CD4-positive, alpha-beta T cell treated with Interleukin-17A for 1 hour (primary cell): ENCODE results near the gene ALAS2.
"Not testable (repeated sequence)": the region's sequence is repeated elsewhere in the genome, so short reads cannot be mapped to it uniquely, and the experiment has no call there.

Source experiments
- DNase-seq: peaks from one replicate; pipeline ENCODE4 v3.0.0-alpha.2; 2020

The ALAS2 gene

GRCh38 chrX:55004231-55004630 is 26.5 kb downstream of the ALAS2 start:
- DNase-seq, result no peak

- peak; percentile 88 for DNase-seq
Observed at GRCh38 chrX:54999717-55000598, 30.8 kb downstream of the ALAS2 start, which contains the start of gene APEX2. TSS of gene APEX2 (plus strand) at chrX:55000363. CDS start at chrX:55000423, 60 bp downstream.

DNA sequence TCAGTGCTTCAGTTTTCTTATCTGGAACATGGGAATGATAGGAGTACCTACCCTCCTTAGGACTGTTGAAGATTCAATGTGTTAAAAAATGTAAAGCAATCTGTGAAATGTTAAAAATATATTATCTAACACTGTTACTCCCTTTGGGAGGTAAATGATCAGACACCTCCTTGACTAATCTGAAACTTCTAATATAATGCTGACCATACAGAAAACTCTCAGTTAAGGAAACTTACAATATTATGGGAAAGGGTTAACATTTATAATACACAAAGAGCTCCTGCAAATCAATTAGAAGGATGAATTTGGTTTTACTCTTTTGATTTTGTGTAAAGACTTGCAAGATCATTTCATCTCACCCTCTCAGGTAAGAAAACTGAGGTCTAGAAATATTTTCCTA is 35.2 kb downstream of the ALAS2 start:
- DNase-seq, result no peak

DNA sequence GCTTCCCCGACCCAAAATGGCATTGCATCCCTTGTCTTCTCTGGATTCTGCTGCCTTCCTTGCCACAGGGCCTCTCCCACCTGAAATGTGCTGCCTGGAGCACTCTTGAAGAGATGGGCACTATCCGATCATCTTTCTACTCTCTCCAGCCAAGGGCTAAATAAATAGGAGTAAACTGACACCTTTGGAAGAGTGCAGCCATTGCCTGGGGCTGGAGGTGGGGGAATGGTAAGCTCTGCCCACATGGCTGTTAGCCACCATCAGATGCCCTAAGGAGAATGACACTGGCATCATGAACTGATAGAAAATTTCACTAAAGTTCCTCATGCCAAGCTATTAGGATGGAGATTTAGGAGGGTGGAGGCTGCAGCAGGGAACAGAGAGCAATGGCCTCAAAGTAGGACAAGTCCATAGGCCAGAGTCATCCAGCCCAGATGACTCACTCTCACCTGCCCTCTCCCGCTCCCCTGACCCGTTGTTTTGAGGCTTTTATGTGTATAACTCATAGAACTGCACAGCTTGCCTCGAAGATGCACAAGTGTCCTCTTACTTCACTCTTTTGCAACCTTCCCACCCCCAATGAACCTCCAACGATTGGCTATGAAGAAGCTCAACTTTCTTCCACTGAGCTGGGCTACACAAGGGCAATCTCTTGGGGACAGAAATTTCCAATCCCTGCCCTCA is 36.0 kb downstream of the ALAS2 start:
- DNase-seq, result peak; percentile 4

GRCh38 chrX:54994099-54994498 is 36.7 kb downstream of the ALAS2 start, which contains the start of gene PFKFB1:
TSS of gene PFKFB1 (minus strand) at chrX:54994188. CDS start at chrX:54994007, 181 bp downstream.
- DNase-seq, result no peak

GRCh38 chrX:54992911-54993622 is 37.7 kb downstream of the ALAS2 start:
- no peak for DNase-seq

GRCh38 chrX:54991706-54992105 is 39.1 kb downstream of the ALAS2 start:
- DNase-seq, result no peak

DNA sequence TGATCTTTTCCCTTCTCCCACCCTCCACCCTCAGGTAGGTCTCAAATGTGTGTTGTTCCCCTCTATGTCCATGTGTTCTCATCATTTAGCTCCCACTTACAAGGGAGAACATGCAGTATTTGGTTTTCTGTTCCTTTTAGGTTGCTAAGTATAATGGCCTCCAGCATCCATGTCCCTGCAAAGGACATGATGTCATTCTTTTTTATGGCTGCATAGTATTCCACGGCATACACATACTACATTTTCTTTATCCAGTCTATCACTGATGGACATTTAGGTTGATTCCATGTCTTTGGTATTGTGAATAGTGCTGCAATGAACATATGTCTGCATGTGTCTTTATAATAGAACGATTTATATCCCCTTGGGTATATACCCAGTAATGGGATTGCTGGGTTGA is 47.5 kb downstream of the ALAS2 start:
- not testable (repeated sequence) for DNase-seq

- no peak for DNase-seq
Observed at GRCh38 chrX:54980334-54980733, 50.4 kb downstream of the ALAS2 start.

- DNase-seq, result no peak
Observed at GRCh38 chrX:54979432-54979831, 51.3 kb downstream of the ALAS2 start.

DNA sequence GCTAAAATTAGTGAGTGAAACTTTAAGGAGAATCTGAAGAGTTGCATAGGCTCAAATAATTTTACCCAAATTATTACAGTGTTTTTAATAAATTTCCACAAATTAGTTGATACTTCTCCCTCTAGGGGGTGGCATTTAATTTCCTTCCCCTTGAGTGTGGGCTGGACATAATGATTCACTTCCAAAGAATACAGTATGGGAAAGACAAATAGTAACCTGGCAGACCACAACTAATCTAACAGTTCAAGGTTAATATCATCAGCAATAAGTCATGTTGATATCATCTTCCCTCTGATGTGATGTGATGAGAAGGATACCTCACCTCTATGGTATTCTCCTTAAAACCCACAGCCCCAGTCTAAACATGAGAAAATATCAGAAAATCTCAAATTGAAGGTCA is 52.3 kb downstream of the ALAS2 start:
- DNase-seq, result no peak

- no peak for DNase-seq
Observed at GRCh38 chrX:54977387-54977786, 53.4 kb downstream of the ALAS2 start.

GRCh38 chrX:54964766-54965497 is 65.8 kb downstream of the ALAS2 start:
- no peak for DNase-seq

DNA sequence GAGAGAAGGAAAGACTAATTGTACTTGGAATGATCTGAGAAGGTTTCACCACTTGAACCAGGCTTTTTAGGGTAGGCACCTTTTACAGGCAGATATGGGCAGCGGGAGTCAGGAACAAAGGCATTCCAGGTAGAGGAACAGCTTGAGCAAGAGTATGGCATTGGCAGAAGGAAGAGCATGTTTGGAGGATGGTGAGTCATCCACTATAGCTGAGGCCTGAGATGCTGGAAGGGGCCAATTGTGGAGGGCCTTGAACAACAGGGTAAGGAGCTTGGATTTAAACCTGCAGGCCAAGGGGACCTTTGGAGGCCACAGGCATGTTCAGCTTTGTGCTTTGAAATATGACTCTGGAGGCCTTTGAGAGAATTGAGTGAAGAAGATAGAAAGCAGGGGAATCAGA is 69.0 kb downstream of the ALAS2 start:
- DNase-seq, result no peak
